ENCODE measurements around the gene FNBP1.
A peak's percentile ranks its signal among the peaks of the same experiment; 100 is the strongest.

FNBP1 gene

GRCh38 chr9:129878291-129878690 is 164.7 kb downstream of the FNBP1 start:
- DNase-seq (ENCODE audit: low spot score) = no peak
- in situ Hi-C loops (cut with MboI; ENCODE audit: low pct_unique_long_range_greater_than_20kb, low sequenced_read_pairs, unreplicated experiment) = no loop called here
- no peak for TF ChIP-seq CTCF (IDR thresholded peaks at IDR 0.05; ENCODE audit: extremely low read depth, insufficient read depth, missing control alignments)

- TF ChIP-seq CTCF (IDR thresholded peaks at IDR 0.05; ENCODE audit: extremely low read depth, insufficient read depth, missing control alignments) = no peak
- DNase-seq (ENCODE audit: low spot score) = no peak
- in situ Hi-C loops (cut with MboI; ENCODE audit: low pct_unique_long_range_greater_than_20kb, low sequenced_read_pairs, unreplicated experiment) = no loop called here
These were observed 166.2 kb downstream of the FNBP1 start for GRCh38 chr9:129876815-129877214.

DNA sequence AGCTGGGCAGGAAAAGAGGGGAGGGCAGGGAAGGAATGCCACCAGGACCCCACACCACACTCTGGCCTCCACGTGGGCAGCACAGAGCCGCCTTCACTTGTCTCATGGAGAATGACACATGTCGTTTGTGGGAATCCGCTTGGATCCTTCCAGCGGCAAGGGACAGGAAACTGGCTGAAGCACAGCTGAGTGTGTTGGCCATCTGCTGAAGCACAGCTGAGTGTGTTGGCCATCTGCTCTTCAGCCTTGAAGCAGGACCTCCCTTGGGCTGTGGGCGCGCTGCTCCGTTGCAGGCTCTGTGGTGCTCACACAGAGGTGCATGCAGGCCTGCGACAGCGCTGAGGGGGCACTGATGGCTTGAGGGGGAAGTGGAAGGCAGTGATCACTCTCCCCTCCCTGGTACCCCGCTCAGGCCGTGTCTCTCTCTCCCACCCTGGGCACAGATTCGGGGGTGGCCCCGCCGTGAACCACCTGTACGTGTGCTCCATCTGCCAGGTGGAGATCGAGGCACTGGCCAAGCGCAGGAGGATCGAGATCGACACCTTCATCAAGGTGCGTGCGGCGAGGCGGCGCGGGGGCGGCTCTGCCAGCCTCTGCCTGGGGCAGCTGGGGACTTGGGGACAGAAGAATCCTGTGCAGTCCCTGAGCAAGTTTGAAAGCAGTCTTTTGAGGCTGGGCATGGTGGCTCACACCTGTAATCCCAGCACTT is 167.1 kb downstream of the FNBP1 start:
- in situ Hi-C loops (cut with MboI; ENCODE audit: low pct_unique_long_range_greater_than_20kb, low sequenced_read_pairs, unreplicated experiment) = no loop called here
- no peak for TF ChIP-seq CTCF (IDR thresholded peaks at IDR 0.05; ENCODE audit: extremely low read depth, insufficient read depth, missing control alignments)

GRCh38 chr9:129875181-129875611 is 167.8 kb downstream of the FNBP1 start:
- in situ Hi-C loops (cut with MboI; ENCODE audit: low pct_unique_long_range_greater_than_20kb, low sequenced_read_pairs, unreplicated experiment) = no loop called here
- no peak for DNase-seq (ENCODE audit: low spot score)
- peak; percentile 24 for TF ChIP-seq CTCF (IDR thresholded peaks at IDR 0.05; ENCODE audit: extremely low read depth, insufficient read depth, missing control alignments)

More for the DNA sequence above, 167.1 kb downstream of the FNBP1 start:
- DNase-seq (ENCODE audit: low spot score) = no peak

DNA sequence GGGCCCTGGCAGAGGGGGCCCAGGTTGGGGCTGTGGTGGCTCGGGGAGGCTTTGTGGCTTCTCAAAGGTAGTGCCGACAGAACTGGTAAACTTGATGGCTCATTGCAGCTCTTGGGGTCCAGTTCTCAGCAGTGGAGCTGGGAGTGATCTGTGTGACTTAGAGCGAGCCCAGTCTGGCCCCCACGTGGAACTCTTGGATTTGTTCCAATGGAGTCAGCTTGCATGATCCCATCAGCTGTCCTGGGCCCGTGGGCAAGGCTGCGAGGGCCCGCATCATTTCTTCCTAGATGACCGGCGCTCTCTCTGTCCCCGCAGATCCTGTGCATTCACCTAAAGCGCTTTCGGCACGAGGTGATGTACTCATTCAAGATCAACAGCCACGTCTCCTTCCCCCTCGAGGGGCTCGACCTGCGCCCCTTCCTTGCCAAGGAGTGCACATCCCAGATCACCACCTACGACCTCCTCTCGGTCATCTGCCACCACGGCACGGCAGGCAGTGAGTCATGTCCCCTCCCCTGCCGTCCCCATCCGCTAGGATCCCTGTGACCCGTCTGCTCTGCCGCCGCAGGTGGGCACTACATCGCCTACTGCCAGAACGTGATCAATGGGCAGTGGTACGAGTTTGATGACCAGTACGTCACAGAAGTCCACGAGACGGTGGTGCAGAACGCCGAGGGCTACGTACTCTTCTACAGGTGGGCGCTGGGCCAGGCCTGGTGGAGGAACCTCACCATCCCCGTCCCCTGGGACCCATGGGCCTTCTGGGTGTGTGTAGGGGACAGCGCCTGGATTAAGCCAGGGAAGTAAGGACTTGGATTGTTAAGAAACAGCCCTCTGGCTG is 168.5 kb downstream of the FNBP1 start:
- DNase-seq (ENCODE audit: low spot score) = no peak
- in situ Hi-C loops (cut with MboI; ENCODE audit: low pct_unique_long_range_greater_than_20kb, low sequenced_read_pairs, unreplicated experiment) = no loop called here
- no peak for TF ChIP-seq CTCF (IDR thresholded peaks at IDR 0.05; ENCODE audit: extremely low read depth, insufficient read depth, missing control alignments)

- no peak for DNase-seq (ENCODE audit: low spot score)
- in situ Hi-C loops (cut with MboI; ENCODE audit: low pct_unique_long_range_greater_than_20kb, low sequenced_read_pairs, unreplicated experiment) = no loop called here
- TF ChIP-seq CTCF (IDR thresholded peaks at IDR 0.05; ENCODE audit: extremely low read depth, insufficient read depth, missing control alignments) = no peak
These were observed 169.3 kb downstream of the FNBP1 start for GRCh38 chr9:129873563-129874190.

Data from GM13977 (cell line).